ENCODE measurements around the gene ZDHHC11B.
A peak's percentile ranks its signal among the peaks of the same experiment; 100 is the strongest.
"Not testable (repeated sequence)": the region's sequence is repeated elsewhere in the genome, so short reads cannot be mapped to it uniquely, and the experiment has no call there.

The ZDHHC11B gene

DNA sequence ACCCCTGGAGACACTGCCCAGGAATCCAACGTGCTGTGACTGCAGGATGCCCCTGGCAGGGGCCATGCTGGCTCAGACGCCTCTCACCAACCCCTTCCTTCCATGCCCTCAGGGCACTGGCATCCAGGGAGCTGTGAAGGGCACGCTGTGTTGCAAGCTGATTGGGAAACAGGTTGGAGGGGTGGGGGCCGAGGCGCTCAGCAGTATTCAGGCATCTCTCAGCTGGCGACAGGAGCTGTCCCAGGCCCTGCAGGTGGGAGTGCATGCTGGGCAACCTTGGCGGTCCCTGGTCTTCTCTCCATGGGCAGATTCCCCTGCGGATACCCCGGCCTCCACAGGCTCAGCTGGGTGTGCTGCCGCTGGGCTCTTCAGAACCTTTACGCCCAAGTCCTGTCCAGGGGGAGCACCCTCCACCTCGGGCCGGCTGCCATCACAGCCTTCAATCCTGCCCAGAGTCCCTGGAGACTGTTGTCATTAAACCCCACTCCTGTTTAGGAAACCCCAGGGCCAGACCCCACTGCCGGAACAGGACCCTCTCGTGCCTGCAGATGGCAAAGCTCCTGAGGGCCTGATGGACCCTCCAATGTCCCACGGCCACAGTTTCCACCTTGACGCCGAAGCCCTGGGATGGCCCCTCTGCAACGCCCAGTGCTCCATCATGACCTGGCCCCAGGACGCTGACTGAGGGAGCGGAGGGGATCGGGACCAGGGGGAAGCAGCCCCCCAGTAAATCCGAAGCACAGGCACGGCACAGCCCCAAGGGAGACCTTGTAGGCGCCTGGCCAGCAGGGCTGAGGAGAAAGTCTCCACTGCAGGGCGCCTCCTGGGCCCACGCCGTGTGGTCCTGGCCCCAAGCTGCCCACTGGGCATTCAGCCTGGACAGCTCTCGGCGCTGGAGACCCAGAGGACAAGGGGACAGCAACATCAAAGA is 100.7 kb downstream of the ZDHHC11B start:
- DNase-seq = no peak

GRCh38 chr5:682651-683358 is 101.7 kb downstream of the ZDHHC11B start:
- DNase-seq = not testable (repeated sequence)

- not testable (repeated sequence) for DNase-seq
Observed at GRCh38 chr5:682216-682615, 102.3 kb downstream of the ZDHHC11B start.

- not testable (repeated sequence) for DNase-seq
Observed at GRCh38 chr5:681317-682191, 103.0 kb downstream of the ZDHHC11B start.

DNA sequence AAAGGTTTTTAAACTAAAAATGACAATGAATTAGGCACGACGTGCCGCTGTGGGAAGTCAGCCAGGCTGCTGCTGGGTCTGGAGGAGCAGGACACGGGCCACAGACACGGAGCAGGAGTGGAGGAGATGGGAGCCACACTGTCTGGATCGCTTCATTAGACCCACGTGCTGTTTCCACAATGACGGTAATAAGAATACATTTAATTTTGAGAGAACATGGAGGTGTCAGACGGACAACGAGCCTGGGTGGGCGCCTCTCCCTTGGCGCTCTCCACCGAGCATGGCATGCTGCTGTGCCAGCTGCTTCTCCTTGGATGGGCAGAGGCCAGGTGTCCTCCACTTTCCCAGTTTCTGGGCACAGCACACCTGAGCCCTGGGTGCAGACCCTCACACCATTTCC is 103.7 kb downstream of the ZDHHC11B start:
- not testable (repeated sequence) for DNase-seq

- not testable (repeated sequence) for DNase-seq
Observed at GRCh38 chr5:680118-680795, 104.3 kb downstream of the ZDHHC11B start.

DNA sequence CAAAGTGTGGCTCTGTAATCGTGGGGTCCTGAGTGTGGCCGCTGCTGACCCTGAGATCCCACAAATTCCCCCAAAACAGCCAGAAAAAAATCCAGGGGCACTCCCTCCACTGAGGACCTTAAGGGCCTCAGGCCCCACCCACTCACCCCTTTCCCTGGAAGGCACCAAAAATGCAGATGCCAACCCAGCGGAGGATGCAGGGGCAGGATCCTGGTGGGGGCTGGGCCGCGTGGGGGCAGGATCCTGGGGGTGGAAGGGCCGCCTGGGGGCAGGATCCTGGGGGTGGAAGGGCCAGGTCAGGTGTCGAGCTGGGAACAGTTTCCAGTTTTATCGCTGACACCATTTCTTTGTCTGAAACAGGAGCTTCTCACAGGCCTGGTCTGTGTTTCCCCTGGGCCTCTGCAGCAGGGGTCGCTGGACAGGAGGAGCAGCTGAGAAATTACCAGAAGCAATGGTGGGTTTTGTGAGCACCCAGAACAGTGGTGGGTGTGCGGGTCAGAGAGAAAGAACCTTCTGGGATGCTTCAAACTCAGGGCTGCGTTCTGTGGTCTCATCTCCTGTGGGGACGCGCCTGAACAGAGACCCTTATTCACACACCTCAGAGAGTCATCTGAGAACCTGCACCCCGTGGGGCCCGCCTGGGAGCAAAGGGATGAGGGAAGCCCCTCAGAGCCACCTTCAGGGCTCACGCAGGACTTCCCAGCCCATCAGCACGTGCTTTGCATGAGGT is 105.2 kb downstream of the ZDHHC11B start:
- not testable (repeated sequence) for DNase-seq

GRCh38 chr5:678521-678920 is 106.0 kb downstream of the ZDHHC11B start:
- not testable (repeated sequence) for DNase-seq

- no peak for DNase-seq
Observed at GRCh38 chr5:677131-678101, 107.1 kb downstream of the ZDHHC11B start.

DNA sequence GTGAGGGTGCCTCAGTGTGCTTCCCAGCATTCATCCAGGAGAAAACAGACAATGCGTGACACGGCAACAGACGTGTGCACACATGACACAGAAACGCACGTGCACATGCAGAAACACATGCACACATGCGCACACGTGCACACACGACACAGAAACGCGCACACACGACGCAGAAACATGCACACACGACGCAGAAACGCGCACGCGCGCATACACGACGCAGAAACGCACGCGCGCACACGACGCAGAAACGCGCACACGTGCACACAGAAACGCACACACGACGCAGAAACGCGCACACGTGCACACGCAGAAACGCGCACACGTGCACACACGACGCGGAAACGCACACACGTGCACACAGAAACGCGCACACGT is 107.8 kb downstream of the ZDHHC11B start:
- no peak for DNase-seq

DNA sequence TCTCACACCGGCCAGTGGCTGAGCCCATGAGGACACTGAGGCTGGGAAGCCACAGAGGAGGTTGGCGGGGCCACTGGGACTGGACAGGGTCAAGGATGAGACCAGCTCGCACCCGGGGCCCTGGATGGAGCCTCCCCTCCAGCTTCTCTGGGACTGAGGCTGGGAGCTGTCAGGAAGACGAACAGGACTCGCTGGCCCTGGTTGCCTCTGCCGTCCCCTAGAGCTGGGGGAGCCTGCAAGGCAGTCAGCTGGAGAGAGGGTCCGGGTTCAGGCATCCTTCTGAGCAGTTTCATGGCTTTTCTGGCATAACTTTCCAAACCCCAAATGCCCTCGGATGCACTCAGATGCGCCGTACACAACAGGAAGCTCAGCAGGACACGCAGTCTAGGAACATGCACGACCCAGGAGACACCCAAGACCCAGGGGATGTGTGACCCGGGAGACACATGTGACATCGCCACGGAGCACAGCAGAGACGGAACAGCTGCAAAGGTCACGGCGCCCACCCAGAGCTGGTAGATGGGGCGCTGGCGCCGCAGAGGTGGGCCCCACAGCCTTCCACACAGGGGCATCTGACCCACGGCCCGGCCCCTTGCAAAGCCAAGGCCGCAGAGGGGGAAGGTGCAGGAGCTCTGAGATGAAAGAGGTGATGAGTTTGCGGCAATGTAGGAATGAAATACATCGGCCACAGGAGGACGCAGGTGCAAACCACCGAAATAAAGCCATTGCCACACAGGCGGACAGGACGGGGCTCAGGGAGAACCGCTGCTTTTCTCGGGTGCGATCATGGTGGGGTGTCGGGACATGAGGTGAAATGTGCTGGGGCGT is 108.4 kb downstream of the ZDHHC11B start:
- DNase-seq = no peak

- no peak for DNase-seq
Observed at GRCh38 chr5:675111-675870, 109.2 kb downstream of the ZDHHC11B start.

DNA sequence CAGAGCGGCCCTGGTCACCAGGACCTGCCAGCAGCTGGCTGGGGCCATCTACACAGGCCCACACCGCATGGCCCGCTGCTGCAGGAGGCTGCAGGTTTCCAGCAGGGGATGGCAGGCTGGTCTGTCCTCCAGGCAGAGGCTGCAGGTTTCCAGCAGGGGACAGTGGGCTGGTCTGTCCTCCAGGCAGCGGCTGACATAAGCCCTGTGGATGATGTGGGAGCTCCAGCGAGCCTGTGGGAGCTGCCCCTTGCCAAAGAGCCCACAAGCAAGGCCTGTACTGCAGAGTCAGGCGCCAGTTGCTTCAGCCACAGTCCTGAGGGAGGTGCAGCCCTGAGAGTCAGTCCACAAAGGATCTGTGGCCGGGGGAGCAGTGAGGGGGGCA is 109.9 kb downstream of the ZDHHC11B start:
- DNase-seq = no peak

- DNase-seq = peak; percentile 6
Observed at GRCh38 chr5:673831-674629, 110.5 kb downstream of the ZDHHC11B start.

DNA sequence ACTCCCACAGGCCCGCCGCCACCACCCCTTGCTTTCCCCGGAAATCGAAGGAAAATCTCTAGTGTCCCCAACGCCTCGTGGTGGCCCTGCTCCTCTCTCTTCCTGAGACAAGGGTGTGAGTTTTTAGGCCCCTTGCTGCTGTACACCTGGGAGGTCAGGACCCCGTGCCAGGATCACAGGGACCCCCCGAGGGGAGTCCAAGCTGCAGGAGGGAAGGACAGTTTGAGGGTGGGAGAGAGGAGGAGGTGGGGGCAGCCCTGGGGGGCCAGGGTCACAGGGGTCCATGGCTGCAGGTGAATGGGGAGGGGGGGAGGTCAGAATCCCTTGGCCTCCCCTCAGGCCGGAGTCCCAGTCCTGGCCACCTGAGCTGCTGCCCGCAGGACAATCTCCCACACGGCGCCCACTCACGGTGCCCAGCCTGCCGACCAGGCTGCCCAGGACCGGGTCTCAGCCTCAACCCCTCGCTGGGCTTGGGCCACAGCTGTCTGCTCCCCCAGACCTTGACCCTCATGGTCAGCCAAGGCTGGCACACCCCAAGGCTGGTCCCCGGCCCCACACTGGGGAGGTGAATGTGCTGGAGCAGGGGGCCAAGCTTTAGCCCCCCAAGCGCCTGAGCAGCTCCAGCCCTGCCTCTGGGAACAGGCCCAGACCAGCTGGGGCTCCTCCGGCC is 111.2 kb downstream of the ZDHHC11B start:
- no peak for DNase-seq

DNA sequence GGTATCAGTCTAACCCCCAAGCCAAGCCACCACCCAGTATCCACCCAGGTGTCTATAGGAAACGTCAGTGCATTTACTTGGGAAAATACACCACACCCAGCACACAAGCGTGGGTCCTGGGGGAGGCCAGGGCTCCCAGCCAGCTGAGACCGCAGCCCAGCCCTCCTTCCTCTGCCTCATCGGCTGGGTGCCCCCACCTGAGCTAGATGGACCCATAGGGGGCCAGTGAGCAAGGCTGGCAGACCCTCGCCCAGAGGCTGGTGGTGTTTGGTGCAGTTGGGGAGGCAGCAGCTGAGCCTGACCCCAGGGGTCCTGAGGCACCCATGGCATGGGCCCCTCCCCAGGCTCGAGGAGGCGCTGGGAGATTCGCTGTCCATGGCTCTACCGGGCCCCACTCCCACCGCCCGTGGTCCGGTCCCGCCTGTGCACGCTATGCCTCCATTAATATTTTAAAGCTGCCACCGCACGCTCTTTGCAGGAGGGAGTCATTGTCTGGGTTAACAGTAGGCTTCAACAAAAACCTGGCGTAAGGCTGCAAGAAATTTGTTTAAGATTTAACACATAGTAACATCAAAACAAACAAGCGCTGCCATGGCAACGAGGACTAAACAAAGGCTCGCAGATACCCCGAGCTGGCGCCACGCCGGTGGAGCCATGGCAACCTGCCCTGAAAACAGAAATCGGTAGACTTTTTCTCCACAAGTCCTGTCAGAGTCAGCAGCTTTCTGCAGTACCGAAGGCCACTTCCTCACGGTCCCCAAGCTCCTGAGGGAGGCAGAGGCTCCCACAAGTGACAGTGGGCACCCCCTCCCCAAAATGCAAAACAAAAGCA is 112.0 kb downstream of the ZDHHC11B start:
- DNase-seq = peak; percentile 64

Measured in hematopoietic multipotent progenitor cell treated with erythropoietin and hydrocortisone succinate and interleukin-3 and kit ligand, for 8 days (in vitro differentiated cells).